SK-N-SH (cell line): ENCODE data around the gene KIAA0232. TPM values are rescaled to one million over a fixed set of nuclear protein-coding genes. Genes with fewer than 3 reads are reported as not detected.

ENCODE experiments used
- CTCF ChIA-PET: fragments of 300-600, 350-600 bp; formaldehyde crosslinking; extraction: SDS; loops from one replicate; lab custom pipeline; 2021; lab: Yijun Ruan, JAX
- POLR2A ChIA-PET: fragments of 350-600 bp; sonication (Branson Sonifier 250); formaldehyde crosslinking; extraction: SDS; loops from one replicate; lab custom pipeline; 2020; ENCODE audit warnings: antibody characterized with exemption, inconsistent platforms; lab: Yijun Ruan, JAX
- DNase-seq: peaks from one replicate; pipeline ENCODE4 v3.0.0; 2012
- H2AFZ ChIP-seq: fragments of 200-600 bp; sonication (generic); 2 replicates; pipeline ENCODE4 v1.8.1; 2016; ENCODE audit warnings: antibody characterized with exemption, mild to moderate bottlenecking, low read depth
- H3F3A ChIP-seq: fragments of 200-600 bp; sonication (generic); replicated peaks from 2 replicates; pipeline ENCODE3; 2016; ENCODE audit warnings: antibody characterized with exemption, mild to moderate bottlenecking; ENCODE audit not compliant: insufficient read depth
- H3K27ac ChIP-seq, 2 experiments: fragments of 200-500 bp in 1 of 2; fragments of 200-600 bp in 1 of 2; sonication (Bioruptor generic) in 1 of 2; sonication (generic), shearing (Covaris generic) in 1 of 2; 2 replicates each; pipeline versions ENCODE4 v1.5.1 to v1.6.1; 2014 to 2016; ENCODE audit warnings: low read depth in 2 of 2, inconsistent platforms in 1 of 2, low read length in 1 of 2, mild to moderate bottlenecking in 1 of 2, mixed read lengths in 1 of 2
- H3K27me3 ChIP-seq: fragments of 200-600 bp; sonication (generic), shearing (Covaris generic); 2 replicates; pipeline ENCODE4 v1.6.1; 2016; ENCODE audit warnings: mixed run types; ENCODE audit not compliant: insufficient read depth
- H3K36me3 ChIP-seq, 2 experiments: fragments of 200-500 bp in 1 of 2; fragments of 200-600 bp in 1 of 2; sonication (Bioruptor generic) in 1 of 2; sonication (generic) in 1 of 2; replicated peaks in 1 of 2; 2 replicates each; pipeline versions ENCODE3 to v1.5.1; 2014 to 2016; ENCODE audit warnings: low read length in 1 of 2, mild to moderate bottlenecking in 1 of 2; ENCODE audit not compliant: insufficient read depth in 2 of 2, control insufficient read depth in 1 of 2
- H3K4me1 ChIP-seq, 2 experiments: fragments of 200-500 bp in 1 of 2; fragments of 200-600 bp in 1 of 2; sonication (Bioruptor generic) in 1 of 2; sonication (generic), shearing (Covaris generic) in 1 of 2; 2 replicates each; pipeline versions ENCODE4 v1.5.1 to v1.6.1; 2014 to 2016; ENCODE audit warnings: low read depth in 1 of 2, low read length in 1 of 2, mixed run types in 1 of 2; ENCODE audit not compliant: insufficient read depth in 2 of 2, control insufficient read depth in 1 of 2
- H3K4me2 ChIP-seq: fragments of 200-600 bp; sonication (generic), shearing (Covaris generic); 2 replicates; pipeline ENCODE4 v1.6.1; 2017; ENCODE audit warnings: mixed run types
- H3K4me3 ChIP-seq, 2 experiments: fragments of 200-500 bp in 1 of 2; fragments of 200-600 bp in 1 of 2; sonication (Bioruptor generic) in 1 of 2; sonication (generic), shearing (Covaris generic) in 1 of 2; 2 replicates each; pipeline versions ENCODE4 v1.5.1 to v1.8.1; 2014 to 2016; ENCODE audit warnings: low read depth in 2 of 2, inconsistent platforms in 1 of 2, low read length in 1 of 2, mild to moderate bottlenecking in 1 of 2, mixed read lengths in 1 of 2, moderate library complexity in 1 of 2
- H3K79me2 ChIP-seq: fragments of 200-600 bp; sonication (generic); 2 replicates; pipeline ENCODE4 v1.8.1; 2017; ENCODE audit warnings: mild to moderate bottlenecking; ENCODE audit not compliant: insufficient read depth
- H3K9ac ChIP-seq: fragments of 200-600 bp; sonication (generic); 2 replicates; pipeline ENCODE4 v1.6.1; 2017; ENCODE audit warnings: mixed run types
- H3K9me2 ChIP-seq: fragments of 200-600 bp; sonication (generic); 2 replicates; pipeline ENCODE4 v1.6.1; 2017; ENCODE audit warnings: mixed run types
- H3K9me3 ChIP-seq: fragments of 200-600 bp; sonication (generic); 2 replicates; pipeline ENCODE4 v1.6.1; 2017; ENCODE audit warnings: mixed run types, mild to moderate bottlenecking, moderate library complexity
- H4K20me1 ChIP-seq: fragments of 200-600 bp; sonication (generic); 2 replicates; pipeline ENCODE4 v1.6.1; 2017; ENCODE audit warnings: mild to moderate bottlenecking, mixed run types; ENCODE audit not compliant: insufficient read depth
- CHD2 ChIP-seq: fragments of 150-350 bp; IDR thresholded peaks from 2 replicates; pipeline ENCODE4 v1.6.1; 2018; ENCODE audit warnings: low read length; ENCODE audit not compliant: partially characterized antibody
- EP300 ChIP-seq, 2 experiments: IDR thresholded peaks; 2 replicates each; pipeline versions ENCODE4 v1.4.0 to v1.6.1; 2012; ENCODE audit warnings: borderline replicate concordance in 1 of 2, low read depth in 1 of 2, low read length in 1 of 2
- EZH2phosphoT487 ChIP-seq: fragments of 200-600 bp; sonication (generic); IDR thresholded peaks from 2 replicates; pipeline ENCODE4 v1.6.1; 2017; ENCODE audit warnings: low read depth, mixed run types, mild to moderate bottlenecking, antibody characterized with exemption, moderate library complexity, borderline replicate concordance
- FOSL2 ChIP-seq: IDR thresholded peaks from 2 replicates; pipeline ENCODE4 v1.4.0; 2012; ENCODE audit warnings: low read depth, mild to moderate bottlenecking, moderate library complexity, borderline replicate concordance
- FOXJ3 ChIP-seq: sonication (generic); formaldehyde crosslinking; IDR thresholded peaks from 2 replicates; pipeline ENCODE4 v1.5.1; 2020; ENCODE audit warnings: mild to moderate bottlenecking, missing genetic modification reagents
- FOXM1 ChIP-seq: IDR thresholded peaks from 2 replicates; pipeline ENCODE4 v1.4.0; 2012; ENCODE audit warnings: low read depth, mild to moderate bottlenecking
- GATA2 ChIP-seq: sonication (generic); formaldehyde crosslinking; IDR thresholded peaks from 2 replicates; pipeline ENCODE4 v1.5.0; 2020; ENCODE audit warnings: mild to moderate bottlenecking, missing genetic modification reagents
- JUND ChIP-seq: IDR thresholded peaks from 2 replicates; pipeline ENCODE4 v1.4.0; 2012
- MXI1 ChIP-seq: IDR thresholded peaks from 2 replicates; pipeline ENCODE4 v1.6.1; 2012; ENCODE audit warnings: mild to moderate bottlenecking, low read depth, low read length, improper control_type of control experiment
- NRF1 ChIP-seq: IDR thresholded peaks from 2 replicates; pipeline ENCODE4 v1.6.1; 2012; ENCODE audit warnings: low read depth, mild to moderate bottlenecking, low read length
- RAD21 ChIP-seq: IDR thresholded peaks from 2 replicates; pipeline ENCODE4 v1.6.1; 2012; ENCODE audit warnings: mild to moderate bottlenecking, low read length
- RCOR1 ChIP-seq: fragments of 150-350 bp; IDR thresholded peaks from 2 replicates; pipeline ENCODE4 v1.6.1; 2017; ENCODE audit warnings: antibody characterized with exemption, low read length
- RXRA ChIP-seq: IDR thresholded peaks from 2 replicates; pipeline ENCODE4 v1.4.0; 2012; ENCODE audit warnings: low read depth, mild to moderate bottlenecking, borderline replicate concordance
- SIN3A ChIP-seq: IDR thresholded peaks from 2 replicates; pipeline ENCODE4 v1.6.1; 2012; ENCODE audit warnings: low read depth, mild to moderate bottlenecking, low read length, moderate library complexity, borderline replicate concordance
- SMC3 ChIP-seq: IDR thresholded peaks from 2 replicates; pipeline ENCODE4 v1.6.1; 2012; ENCODE audit warnings: low read depth, low read length, improper control_type of control experiment
- TAF1 ChIP-seq: IDR thresholded peaks from 2 replicates; pipeline ENCODE4 v1.6.1; 2012; ENCODE audit warnings: low read depth, mild to moderate bottlenecking, low read length, moderate library complexity, borderline replicate concordance
- TCF12 ChIP-seq: IDR thresholded peaks from 2 replicates; pipeline ENCODE4 v1.4.0; 2012
- TEAD4 ChIP-seq: IDR thresholded peaks from 2 replicates; pipeline ENCODE4 v1.4.0; 2012; ENCODE audit warnings: mild to moderate bottlenecking, borderline replicate concordance; ENCODE audit not compliant: insufficient read depth
- WGBS: methylation state at CpG from one replicate; pipeline ENCODE4 v1.1.6; 2017; ENCODE audit warnings: low lambda C conversion rate; 5-methylcytosine and 5-hydroxymethylcytosine counted together
- polyA plus RNA-seq, 3 experiments: library from polyadenylated mRNA; depleted of rRNA; stranded (reverse); fragments of >200 nt; gene quantifications; 2 replicates each; pipeline ENCODE4 v1.2.3, GENCODE V29; 2012
- TF ChIP-seq, protein P1 (sequence below): IDR thresholded peaks from 2 replicates; pipeline ENCODE4 v1.4.0; 2012; ENCODE audit warnings: low read depth
- TF ChIP-seq, protein P2 (sequence below): IDR thresholded peaks from 2 replicates; pipeline ENCODE4 v1.4.0; 2012; ENCODE audit warnings: low read depth, borderline replicate concordance
- TF ChIP-seq, protein P3 (sequence below): IDR thresholded peaks from 2 replicates; pipeline ENCODE4 v1.4.0; 2012; ENCODE audit warnings: low read depth, borderline replicate concordance
- TF ChIP-seq, protein P4 (sequence below): fragments of 150-350 bp; IDR thresholded peaks from 2 replicates; pipeline ENCODE4 v1.6.1; 2017; ENCODE audit warnings: antibody characterized with exemption, low read length, low read depth, borderline replicate concordance
- TF ChIP-seq, protein P5 (sequence below): fragments of 150-350 bp; IDR thresholded peaks from 2 replicates; pipeline ENCODE4 v1.6.1; 2016; ENCODE audit warnings: mild to moderate bottlenecking, low read depth, low read length

Gene KIAA0232
- polyA plus RNA-seq, 1 of the 3 experiments (the other 2 are of a cell fraction): 5.7 TPM

DNA sequence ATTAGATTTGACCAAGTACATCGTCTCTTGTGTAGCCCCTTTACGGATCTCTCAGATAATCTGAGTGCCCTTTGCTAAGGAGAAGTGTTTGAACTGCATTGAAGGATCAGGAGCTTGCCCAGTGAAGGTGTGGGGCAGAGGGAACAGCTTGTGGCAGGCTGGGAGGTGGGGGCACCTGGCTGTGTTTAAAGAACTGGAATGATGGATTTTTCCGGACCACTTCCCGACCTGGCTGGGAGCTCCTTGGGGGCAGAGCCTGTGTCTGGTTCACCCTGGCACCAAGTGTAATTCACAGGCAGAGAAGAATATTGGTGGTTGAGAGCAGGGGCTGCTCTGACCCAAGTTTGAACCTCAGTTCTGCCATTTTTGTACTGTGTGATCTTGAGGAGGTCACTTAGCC, 145.6 kb downstream of the KIAA0232 start:
- TF ChIP-seq EP300 (IDR thresholded peaks at IDR 0.05; ENCODE audit: borderline replicate concordance in 1 of 2, low read depth in 1 of 2, low read length in 1 of 2): no peak
- TF ChIP-seq CHD2: no peak
- no peak for TF ChIP-seq SMC3
- no peak for TF ChIP-seq TCF12
- TF ChIP-seq RAD21: no peak
- TF ChIP-seq RXRA: no peak
- TF ChIP-seq, protein P1, sequence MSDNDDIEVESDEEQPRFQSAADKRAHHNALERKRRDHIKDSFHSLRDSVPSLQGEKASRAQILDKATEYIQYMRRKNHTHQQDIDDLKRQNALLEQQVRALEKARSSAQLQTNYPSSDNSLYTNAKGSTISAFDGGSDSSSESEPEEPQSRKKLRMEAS: no peak
- TF ChIP-seq TAF1: no peak
- TF ChIP-seq, protein P2, sequence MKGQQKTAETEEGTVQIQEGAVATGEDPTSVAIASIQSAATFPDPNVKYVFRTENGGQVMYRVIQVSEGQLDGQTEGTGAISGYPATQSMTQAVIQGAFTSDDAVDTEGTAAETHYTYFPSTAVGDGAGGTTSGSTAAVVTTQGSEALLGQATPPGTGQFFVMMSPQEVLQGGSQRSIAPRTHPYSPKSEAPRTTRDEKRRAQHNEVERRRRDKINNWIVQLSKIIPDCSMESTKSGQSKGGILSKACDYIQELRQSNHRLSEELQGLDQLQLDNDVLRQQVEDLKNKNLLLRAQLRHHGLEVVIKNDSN: no peak
- TF ChIP-seq, protein P3, sequence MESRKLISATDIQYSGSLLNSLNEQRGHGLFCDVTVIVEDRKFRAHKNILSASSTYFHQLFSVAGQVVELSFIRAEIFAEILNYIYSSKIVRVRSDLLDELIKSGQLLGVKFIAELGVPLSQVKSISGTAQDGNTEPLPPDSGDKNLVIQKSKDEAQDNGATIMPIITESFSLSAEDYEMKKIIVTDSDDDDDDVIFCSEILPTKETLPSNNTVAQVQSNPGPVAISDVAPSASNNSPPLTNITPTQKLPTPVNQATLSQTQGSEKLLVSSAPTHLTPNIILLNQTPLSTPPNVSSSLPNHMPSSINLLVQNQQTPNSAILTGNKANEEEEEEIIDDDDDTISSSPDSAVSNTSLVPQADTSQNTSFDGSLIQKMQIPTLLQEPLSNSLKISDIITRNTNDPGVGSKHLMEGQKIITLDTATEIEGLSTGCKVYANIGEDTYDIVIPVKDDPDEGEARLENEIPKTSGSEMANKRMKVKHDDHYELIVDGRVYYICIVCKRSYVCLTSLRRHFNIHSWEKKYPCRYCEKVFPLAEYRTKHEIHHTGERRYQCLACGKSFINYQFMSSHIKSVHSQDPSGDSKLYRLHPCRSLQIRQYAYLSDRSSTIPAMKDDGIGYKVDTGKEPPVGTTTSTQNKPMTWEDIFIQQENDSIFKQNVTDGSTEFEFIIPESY: no peak
- TF ChIP-seq RCOR1: no peak
- TF ChIP-seq FOSL2: no peak
- no peak for TF ChIP-seq EZH2phosphoT487
- TF ChIP-seq SIN3A: no peak
- no peak for TF ChIP-seq FOXM1
- TF ChIP-seq, all 33 proteins: peak for 0
- POLR2A ChIA-PET: no interaction called here
- H3K4me1 ChIP-seq: peaks cover 0 to 4% of the 10 kb centered on the region in 2 experiments; a peak in 2 of 4 replicates

DNA sequence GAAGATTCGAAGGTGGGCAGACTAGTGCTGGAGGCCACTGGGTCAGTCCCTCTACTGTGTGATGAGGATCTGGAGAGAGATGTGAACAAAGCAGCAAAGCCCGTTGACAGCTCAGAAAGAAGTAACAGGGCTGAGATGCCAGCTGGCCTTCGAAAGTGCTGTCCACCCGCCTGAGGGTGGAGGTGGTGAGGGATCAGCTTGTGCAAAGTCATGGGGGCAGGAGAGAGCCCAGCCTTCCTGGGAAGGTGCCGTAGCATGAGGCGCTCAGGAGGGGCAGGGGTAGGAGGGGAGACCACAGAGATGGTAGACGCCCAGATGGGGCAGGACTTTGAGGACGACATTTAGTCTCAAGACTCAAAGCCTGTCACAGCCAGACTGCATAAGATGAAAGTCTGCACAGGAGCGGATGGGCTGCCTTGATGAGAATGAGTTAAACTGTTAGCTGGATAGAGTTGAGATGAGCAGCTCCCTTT, 146.8 kb downstream of the KIAA0232 start:
- Histone ChIP-seq H3K9ac (no peak overlapping the region), H3K4me3 (no peak overlapping the region), H3K27ac (no peak overlapping the region), H3K9me2 (no peaks in the 10 kb centered on the region), H3K4me1 (peaks cover 0 to 4% of the 10 kb centered on the region in 2 experiments; a peak in 2 of 4 replicates), H4K20me1 (no peaks in the 10 kb centered on the region), H3K9me3 (no peaks in the 10 kb centered on the region), H3K79me2 (peaks cover 7% of the 10 kb centered on the region; the same call in 1 of the 2 replicates), H3K27me3 (no peaks in the 10 kb centered on the region), H3K4me2 (no peak overlapping the region), H3K36me3 (peaks cover 0 to 3% of the 10 kb centered on the region in 2 experiments), H3F3A (no peaks in the 10 kb centered on the region), H2AFZ (no peak overlapping the region)
- DNase-seq: no peak
- POLR2A ChIA-PET: no interaction called here
- 88% methylated on average over 9 of the region's 9 CpGs for WGBS
- CTCF ChIA-PET: interaction anchor here (0.8 to 1.4 kb wide), 3 partner anchors 13 to 141 kb away, joined by 3 read pairs; no protein-coding TSS in a partner anchor
- TF ChIP-seq SIN3A (no peak), FOXJ3 (CRISPR knock-in tag) (no peak), JUND (no peak), RAD21 (no peak), RCOR1 (no peak), FOSL2 (no peak), NRF1 (no peak), CHD2 (no peak), RXRA (no peak), SMC3 (no peak), TEAD4 (no peak), GATA2 (CRISPR knock-in tag) (no peak), TAF1 (no peak), MXI1 (no peak)
- TF ChIP-seq, protein P4, sequence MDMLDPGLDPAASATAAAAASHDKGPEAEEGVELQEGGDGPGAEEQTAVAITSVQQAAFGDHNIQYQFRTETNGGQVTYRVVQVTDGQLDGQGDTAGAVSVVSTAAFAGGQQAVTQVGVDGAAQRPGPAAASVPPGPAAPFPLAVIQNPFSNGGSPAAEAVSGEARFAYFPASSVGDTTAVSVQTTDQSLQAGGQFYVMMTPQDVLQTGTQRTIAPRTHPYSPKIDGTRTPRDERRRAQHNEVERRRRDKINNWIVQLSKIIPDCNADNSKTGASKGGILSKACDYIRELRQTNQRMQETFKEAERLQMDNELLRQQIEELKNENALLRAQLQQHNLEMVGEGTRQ: no peak
- TF ChIP-seq, protein P5, sequence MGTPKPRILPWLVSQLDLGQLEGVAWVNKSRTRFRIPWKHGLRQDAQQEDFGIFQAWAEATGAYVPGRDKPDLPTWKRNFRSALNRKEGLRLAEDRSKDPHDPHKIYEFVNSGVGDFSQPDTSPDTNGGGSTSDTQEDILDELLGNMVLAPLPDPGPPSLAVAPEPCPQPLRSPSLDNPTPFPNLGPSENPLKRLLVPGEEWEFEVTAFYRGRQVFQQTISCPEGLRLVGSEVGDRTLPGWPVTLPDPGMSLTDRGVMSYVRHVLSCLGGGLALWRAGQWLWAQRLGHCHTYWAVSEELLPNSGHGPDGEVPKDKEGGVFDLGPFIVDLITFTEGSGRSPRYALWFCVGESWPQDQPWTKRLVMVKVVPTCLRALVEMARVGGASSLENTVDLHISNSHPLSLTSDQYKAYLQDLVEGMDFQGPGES: no peak

More for the DNA sequence above, 145.6 kb downstream of the KIAA0232 start:
- H3K27me3 ChIP-seq: no peaks in the 10 kb centered on the region
- CTCF ChIA-PET: interaction anchor here (1.5 kb wide), 1 partner anchor 17 kb away, joined by 4 read pairs; no protein-coding TSS in a partner anchor
- no peak overlapping the region for H3K9ac ChIP-seq
- no peaks in the 10 kb centered on the region for H4K20me1 ChIP-seq
- peaks cover 7% of the 10 kb centered on the region; the same call in 1 of the 2 replicates for H3K79me2 ChIP-seq
- H3K27ac ChIP-seq: no peak overlapping the region
- no peaks in the 10 kb centered on the region for H3F3A ChIP-seq
- no peak overlapping the region for H3K4me2 ChIP-seq
- peaks cover 0 to 10% of the 10 kb centered on the region in 2 experiments for H3K36me3 ChIP-seq
- H3K9me2 ChIP-seq: no peaks in the 10 kb centered on the region
- 96% methylated on average over 2 of the region's 4 CpGs for WGBS
- no peak overlapping the region for H2AFZ ChIP-seq
- DNase-seq: no peak
- H3K4me3 ChIP-seq: no peak overlapping the region
- H3K9me3 ChIP-seq: no peaks in the 10 kb centered on the region
